Activated T-cell treated with anti-CD3 and anti-CD28 coated beads, Interleukin-2, amount 50 U/mL, for 48 hours (primary cell): Measurements from ENCODE around the gene PDCD1.
"Not testable (repeated sequence)": the region's sequence is repeated elsewhere in the genome, so short reads cannot be mapped to it uniquely, and the experiment has no call there.

Source experiments
- DNase-seq, 2 experiments: peaks; one replicate each; pipeline ENCODE4 v3.0.0-alpha.2; 2020

Gene PDCD1

GRCh38 chr2:241811952-241812729 is 46.6 kb downstream of the PDCD1 start:
- DNase-seq, result no peak

GRCh38 chr2:241811201-241811951 is 47.3 kb downstream of the PDCD1 start:
- DNase-seq, result no peak

DNA sequence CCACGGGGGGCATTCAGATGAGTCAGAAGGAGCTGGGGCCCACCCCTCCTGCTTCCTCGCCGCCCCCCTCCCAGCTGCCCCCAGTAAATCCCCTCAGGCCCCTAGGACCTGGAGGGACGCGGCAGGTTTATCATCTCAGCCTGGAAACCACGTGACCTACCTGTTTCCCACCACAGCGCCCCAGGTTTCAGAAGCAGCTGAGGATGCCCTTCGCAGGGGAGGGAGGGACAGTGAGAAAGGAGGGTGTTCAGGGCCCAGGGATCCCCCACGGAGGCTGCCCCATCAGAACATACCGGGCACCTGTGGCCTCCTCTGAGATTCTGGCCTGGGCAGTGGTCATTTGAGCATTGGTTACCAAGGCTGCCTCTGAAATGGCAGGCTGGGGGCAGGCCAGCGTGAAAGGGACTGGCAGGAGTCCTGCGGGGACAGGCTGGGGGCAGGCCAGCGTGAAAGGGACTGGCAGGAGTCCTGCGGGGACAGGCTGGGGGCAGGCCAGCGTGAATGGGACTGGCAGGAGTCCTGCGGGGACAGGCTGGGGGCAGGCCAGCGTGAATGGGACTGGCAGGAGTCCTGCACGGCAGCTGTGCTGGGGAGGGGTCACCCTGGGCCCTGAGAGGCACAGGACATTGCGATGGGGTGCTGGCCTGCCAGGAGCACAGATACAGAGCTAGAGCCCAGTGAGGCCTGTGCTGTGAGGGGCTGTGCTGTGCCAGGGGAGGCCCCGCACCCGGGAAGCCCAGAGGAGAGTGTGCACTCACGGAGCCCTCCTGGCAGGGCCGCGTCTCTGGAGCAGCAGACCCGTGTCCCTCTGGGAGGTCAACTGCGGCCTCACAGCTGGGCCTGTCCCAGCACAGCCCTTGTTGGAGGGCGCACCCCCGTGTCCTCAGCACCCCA is 48.1 kb downstream of the PDCD1 start:
- peak in 1 of 2 experiments; percentile 15 for DNase-seq

GRCh38 chr2:241809383-241810306 is 49.0 kb downstream of the PDCD1 start:
- DNase-seq, result peak in 1 of 2 experiments; percentile 15

- no peak for DNase-seq
Measured at GRCh38 chr2:241808721-241809382, 49.8 kb downstream of the PDCD1 start, which contains the start of gene NEU4. Gene NEU4 (plus strand): TSS chr2:241809193. CDS start chr2:241814485, 5,292 bp downstream.

- no peak for DNase-seq
Measured at GRCh38 chr2:241808051-241808720, 50.5 kb downstream of the PDCD1 start.

DNA sequence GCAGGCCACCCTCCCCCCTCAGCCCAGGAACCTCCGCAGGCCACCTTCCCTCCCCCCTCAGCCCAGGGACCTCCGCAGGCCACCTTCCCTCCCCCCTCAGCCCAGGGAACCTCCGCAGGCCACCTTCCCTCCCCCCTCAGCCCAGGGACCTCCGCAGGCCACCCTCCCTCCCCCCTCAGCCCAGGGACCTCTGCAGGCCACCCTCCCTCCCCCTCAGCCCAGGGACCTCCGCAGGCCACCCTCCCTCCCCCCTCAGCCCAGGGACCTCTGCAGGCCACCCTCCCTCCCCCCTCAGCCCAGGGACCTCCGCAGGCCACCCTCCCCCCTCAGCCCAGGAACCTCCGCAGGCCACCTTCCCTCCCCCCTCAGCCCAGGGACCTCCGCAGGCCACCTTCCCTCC is 52.5 kb downstream of the PDCD1 start:
- not testable (repeated sequence) for DNase-seq

DNA sequence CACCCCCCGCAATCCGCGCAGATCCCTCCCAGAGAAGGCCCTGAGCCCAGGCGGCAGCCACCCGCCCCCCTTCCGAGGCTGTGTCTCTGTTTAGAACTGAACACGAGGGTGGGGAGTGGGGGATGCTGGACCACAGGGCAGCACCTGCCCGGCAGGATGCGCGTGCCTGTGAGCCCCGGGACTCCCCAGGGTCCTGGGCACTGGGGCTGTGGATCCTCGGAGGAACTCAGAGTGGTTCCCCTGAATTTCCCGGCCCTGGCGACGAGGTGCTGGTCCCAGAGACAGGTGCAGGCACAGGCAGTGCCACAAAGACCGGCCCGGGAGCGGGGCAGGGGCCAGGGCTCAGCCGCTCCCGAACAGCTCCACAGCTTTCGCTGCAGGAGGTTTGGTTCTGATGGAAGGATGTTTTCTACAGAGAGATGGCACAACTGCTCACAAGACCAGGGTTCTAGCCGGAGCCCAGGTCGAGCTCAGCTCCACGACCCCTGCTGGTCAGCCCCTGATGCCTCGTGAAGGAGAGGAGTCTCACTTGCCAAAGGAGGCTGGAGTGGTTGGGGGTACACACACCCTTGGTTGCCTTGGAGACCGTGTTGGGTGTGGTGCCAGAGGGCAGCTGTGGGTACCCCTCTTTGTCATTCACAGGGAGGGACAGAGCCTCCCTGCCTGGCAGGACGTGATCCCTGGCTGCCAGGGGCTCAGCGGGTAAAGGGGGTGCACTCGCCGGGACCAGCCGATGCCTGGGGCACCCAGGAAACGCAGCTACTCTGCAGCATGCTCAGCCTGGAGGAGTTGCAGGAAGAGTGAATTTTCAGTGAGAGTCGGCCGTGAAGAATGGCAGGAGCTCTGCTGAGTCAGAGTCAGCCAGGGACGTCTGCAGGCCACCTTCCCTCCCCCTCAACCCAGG is 54.1 kb downstream of the PDCD1 start:
- peak; percentile 60 to 62 for DNase-seq

DNA sequence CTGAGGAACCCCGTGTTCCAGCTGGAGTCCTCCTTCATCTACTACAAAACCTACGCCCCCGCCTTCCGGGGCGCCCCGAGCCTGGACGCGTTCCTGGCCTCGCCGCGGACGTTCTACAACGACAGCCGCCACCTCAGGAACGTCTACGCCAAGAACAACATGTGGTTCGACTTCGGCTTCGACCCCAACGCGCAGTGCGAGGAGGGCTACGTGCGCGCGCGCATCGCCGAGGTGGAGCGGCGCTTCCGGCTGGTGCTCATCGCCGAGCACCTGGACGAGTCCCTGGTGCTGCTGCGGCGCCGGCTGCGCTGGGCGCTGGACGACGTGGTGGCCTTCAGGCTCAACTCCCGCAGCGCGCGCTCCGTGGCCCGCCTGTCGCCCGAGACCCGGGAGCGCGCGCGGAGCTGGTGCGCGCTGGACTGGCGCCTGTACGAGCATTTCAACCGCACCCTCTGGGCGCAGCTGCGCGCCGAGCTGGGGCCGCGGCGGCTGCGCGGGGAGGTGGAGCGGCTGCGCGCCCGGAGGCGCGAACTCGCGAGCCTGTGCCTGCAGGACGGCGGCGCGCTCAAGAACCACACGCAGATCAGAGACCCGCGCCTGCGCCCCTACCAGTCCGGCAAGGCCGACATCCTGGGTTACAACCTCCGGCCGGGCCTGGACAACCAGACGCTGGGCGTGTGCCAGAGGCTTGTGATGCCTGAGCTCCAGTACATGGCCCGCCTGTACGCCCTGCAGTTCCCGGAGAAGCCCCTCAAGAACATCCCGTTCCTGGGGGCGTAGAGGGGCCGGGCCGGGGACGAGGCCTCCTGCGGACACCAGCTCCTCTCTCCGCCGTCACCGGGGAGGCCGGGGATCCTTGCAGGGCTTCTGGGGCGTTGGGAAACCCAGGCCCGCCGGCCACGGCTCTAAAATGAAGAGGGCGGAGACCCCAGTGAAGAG is 55.0 kb downstream of the PDCD1 start:
- DNase-seq, result peak; percentile 68 to 74

GRCh38 chr2:241802421-241803318 is 56.0 kb downstream of the PDCD1 start:
- no peak for DNase-seq

DNA sequence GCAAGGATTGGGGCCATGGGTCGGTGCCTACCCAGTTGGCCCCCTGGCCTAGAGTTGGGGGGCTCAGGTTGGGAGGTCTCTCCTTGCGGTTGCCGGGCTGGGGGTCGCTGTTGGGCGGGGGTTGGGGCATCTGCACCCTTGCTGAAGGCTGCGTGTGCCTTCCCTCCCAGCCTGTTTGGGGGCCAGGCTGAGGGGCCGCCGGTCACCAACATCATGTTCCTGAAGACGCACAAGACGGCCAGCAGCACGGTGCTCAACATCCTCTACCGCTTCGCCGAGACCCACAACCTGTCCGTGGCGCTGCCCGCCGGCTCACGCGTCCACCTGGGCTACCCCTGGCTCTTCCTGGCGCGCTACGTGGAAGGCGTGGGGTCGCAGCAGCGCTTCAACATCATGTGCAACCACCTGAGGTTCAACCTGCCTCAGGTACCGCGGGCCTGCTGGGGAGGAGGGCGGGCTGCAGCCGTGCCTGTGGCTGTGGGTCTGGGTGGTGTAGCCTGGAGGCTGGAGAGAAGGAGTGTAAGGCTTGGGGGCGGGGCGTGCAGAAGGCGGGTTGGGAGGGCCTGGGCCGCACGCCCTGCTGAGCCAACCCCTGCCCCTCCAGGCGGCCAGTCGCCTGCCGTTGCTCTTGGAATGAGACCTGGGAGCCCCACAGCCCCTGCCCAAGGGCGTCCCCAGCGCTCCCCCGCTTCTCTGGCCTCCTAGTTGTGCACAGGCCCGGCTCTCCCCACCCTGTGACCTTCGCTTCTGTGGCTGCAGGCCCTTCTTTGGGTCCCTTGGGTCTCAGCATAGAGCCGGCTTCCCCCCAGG is 56.9 kb downstream of the PDCD1 start:
- peak in 1 of 2 experiments; percentile 15 for DNase-seq

DNA sequence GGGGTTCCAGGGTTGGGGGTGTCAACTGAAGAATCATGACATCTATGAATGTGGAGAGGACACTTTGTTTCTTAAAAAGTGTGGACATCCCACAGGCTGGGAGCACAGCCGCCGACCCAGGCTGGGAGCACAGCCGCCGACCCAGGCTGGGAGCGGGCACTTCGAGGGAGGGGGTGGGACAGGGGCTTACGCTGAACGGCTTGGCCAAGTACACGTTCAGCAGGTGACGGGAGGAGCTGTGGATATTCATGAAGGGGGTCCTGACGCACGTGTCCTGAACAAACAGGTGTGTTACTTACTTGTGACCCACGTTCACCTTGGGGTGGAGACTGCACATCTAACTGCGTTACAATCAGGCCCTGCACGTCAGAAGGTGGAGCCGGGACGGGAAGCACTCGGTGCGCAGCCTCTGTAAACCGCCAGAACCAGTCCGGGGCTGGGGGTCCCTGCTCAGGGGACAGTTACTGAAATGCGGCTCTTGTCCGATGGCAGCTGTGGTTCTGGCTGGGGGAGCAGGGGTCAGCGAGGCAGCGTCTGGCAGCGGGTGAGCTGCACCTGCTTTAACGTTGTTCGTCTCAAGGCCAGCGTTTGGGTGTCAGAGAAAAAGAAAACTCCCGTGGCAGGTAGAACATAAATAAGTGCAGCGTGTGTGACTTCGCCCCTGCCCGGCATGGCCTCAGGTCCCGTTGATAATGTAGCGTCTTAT is 58.3 kb downstream of the PDCD1 start:
- DNase-seq, result peak in 1 of 2 experiments; percentile 10
